ENCODE data around the gene MAML2.

- TF ChIP-seq CTCF (IDR thresholded peaks at IDR 0.05) (no peak), POLR2AphosphoS5 (IDR thresholded peaks at IDR 0.05) (no peak), EP300 (IDR thresholded peaks at IDR 0.05) (no peak), POLR2A (IDR thresholded peaks at IDR 0.05; ENCODE audit: low read depth) (no peak)
Observed at GRCh38 chr11:96061730-96062129, 281.3 kb downstream of the MAML2 start.

All from esophagus muscularis mucosa (tissue), 4 donors.